NCI-H1092 treated with DMSO at 0.1 percent for 48 hours (cell line): ENCODE results near the gene MAPKAP1.
"Not testable (repeated sequence)": the region's sequence is repeated elsewhere in the genome, so short reads cannot be mapped to it uniquely, and the experiment has no call there.

Experiments
- DNase-seq: peaks from one replicate; lab custom pipeline; 2025; lab: John Stamatoyannopoulos, UW

The MAPKAP1 gene

DNA sequence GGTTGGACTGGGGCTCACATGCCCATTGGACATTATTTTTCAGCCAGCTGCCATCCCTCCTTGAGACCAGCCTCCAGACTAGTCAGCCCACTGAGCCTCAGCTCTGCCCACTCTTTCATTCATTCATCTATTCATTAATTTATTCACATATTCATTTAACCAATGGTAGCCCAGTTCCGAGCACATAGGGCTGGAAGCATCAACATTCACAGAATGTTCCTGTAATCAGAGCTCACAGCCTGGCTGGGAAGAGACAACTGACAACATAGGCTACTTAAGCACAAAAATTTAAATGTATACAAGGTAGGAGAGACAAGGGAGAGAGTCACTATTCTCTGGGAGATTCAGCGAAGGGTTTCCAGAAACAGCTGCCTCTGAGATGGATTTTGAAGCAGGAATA is 23.2 kb upstream of the MAPKAP1 start:
- DNase-seq: no peak

GRCh38 chr9:125726456-125727132 is 19.6 kb upstream of the MAPKAP1 start:
- no peak for DNase-seq

GRCh38 chr9:125707472-125707804 is 430 bp upstream of the MAPKAP1 start:
- no peak for DNase-seq

DNA sequence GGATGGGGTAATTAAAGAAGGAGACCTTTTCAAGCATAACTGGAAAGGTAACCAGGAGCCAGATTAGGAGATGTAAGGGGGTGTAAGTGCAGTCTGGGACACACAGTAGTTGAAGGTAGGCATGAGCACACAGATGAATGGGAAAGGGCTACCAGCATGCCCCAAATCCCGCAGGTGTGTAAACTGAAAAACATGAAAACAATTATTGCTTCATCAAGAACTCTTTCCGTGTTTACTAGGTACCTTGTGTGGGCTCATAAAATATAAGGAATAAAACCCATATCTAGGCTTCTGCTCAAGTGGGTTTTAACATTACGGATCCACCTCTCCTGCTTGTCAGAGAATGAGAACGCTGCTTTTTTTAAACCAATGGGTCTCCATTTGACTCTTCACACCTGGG is 1.1 kb downstream of the MAPKAP1 start:
- DNase-seq: no peak

DNA sequence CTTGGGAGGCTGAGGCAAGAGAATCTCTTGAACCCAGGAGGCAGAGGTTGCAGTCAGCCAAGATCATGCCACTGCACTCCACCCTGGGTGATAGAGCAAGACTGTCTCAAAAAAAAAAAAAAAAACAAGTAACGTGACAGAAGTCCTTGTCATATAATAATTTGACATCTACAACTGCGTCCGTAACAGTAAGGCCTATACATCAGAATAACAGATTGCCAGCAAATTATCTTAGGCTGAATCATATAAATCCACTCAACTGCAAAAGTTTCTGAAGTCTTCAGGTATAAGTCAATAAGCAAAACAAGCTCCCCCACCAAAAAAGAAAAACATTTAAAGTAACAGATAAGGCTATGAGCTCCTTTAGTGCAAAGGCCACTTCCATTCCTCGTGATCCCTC is 3.3 kb downstream of the MAPKAP1 start:
- no peak for DNase-seq

DNA sequence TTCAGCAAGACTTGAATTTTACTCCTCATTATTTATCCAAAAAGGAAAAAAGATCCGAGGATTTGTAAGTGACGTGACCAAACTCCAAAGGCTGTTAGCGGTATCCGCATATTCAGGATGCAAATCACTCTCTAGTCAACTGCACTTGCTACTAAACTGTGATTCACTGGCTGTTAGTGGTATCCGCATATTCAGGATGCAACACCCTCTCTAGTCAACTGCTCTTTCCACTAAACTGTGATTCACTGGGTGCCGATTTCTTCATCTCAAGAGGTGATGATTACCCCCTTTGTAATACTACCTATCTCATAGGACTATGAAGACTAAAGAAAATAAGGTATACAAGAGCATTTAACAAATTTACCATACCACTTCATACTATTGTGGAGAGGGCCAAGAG is 5.7 kb downstream of the MAPKAP1 start:
- no peak for DNase-seq

DNA sequence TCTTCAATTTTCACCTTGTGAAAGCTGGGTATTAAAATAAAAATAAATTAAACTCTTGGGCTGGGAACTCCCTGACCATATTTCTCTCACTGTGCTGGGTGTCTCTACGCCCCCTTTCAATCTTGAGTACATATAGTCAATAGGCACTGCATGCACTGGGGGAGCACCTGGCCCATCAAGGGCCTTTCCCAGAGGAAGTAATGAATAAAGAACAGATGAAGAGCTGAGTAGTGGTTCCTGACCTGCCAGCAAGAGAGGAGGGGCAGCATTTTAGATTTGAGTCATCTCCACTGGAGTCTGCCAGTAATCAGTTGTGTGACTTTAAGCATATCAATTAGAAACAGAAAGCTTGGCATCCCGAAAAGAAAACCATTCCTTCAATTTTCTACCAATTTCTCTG is 6.2 kb downstream of the MAPKAP1 start:
- no peak for DNase-seq

- DNase-seq: no peak
These were observed 7.1 kb downstream of the MAPKAP1 start for GRCh38 chr9:125699870-125700269.

- DNase-seq: no peak
These were observed 10.8 kb downstream of the MAPKAP1 start for GRCh38 chr9:125696106-125696647.

- DNase-seq: not testable (repeated sequence)
These were observed 11.5 kb downstream of the MAPKAP1 start for GRCh38 chr9:125695548-125695947.

GRCh38 chr9:125694478-125694877 is 12.5 kb downstream of the MAPKAP1 start:
- DNase-seq: no peak

- not testable (repeated sequence) for DNase-seq
These were observed 13.5 kb downstream of the MAPKAP1 start for GRCh38 chr9:125693492-125693891.

- no peak for DNase-seq
These were observed 15.1 kb downstream of the MAPKAP1 start for GRCh38 chr9:125691869-125692268.

- DNase-seq: no peak
These were observed 16.3 kb downstream of the MAPKAP1 start for GRCh38 chr9:125690679-125691078.

DNA sequence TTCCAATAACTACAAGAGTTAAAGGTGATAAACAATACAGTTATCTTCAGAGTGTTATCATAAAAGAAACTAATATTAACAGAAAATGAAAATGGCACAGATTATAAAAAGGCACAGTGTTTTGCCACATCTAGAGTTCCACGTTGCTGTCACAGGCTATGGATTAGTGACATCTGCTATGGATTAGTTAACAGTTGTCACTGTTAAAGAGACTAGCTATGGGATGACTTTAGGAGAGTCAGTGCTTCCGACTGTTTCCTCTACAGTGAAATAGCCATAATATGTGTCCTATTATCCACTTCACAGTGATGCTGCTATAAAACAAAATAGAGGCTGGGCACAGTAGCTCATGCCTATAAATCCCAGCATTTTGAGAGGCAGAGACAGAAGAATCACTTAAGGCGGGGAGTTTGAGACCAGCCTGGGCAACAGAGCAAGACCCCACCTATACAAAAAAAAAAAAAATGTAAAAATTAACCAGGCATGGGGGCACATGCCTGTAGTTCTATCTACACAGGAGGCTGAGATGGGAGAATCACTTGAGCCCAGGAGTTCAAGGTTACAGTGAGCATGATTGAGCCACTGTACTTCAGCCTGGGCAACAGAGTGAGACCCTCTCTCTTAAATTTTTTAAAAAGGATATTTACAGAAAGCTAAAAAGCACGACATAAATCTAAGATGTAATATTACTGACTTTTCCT is 19.7 kb downstream of the MAPKAP1 start:
- DNase-seq: no peak

DNA sequence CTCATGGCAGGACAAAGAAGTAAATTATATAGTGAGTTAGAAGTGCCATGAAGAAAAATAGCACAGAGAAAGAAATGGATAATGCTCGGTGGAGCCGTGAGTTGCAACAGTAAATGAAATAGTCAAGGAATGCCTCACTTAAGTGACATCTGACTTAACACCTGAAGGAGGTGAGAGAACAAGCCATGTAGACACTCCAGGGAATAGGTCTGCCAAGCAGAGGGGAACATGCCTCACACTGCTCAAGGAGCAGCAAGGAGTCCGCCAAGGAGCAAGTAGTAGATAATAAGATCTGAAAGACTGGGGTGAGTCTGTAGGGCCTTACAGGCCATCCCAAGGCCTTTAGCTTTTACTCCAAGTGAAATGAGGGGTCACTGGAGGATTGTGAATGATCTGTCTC is 21.8 kb downstream of the MAPKAP1 start:
- DNase-seq: no peak

- DNase-seq: no peak
These were observed 23.5 kb downstream of the MAPKAP1 start for GRCh38 chr9:125683486-125683885.

DNA sequence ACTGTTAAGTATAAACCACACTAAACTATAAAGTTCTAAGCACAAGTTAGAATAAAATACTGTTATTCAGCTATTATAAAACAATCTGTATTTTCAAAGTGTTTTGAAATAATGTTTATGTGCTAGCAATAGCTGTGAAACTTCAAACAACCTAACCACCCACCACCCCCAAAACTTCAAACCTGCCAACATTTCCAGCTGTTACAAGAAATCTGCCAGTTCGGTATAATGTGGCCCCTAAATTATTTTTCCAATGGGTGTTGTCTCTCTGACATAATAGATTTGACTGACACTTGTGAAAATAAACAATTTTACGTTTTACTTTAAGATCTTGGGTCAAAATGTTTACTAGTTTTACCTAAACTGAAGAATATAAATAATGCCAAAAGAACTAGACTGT is 24.7 kb downstream of the MAPKAP1 start:
- no peak for DNase-seq

DNA sequence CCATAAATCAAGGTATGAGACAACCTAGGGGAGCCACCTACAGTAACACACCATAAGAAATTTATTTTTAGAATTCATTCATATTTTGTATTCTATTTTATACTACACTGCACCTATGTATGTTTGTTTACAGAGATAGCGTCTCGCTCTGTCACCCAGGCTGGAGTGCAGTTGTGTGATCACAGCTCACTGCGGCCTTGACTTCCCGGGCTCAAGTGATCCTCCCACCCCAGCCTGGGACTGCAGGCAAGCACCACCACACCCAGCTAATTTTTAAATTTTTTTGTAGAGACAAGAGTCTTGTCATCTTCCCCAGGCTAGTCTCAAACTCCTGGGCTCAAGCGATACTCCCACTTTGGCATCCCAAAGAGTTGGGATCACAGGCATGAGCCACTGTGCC is 25.4 kb downstream of the MAPKAP1 start:
- DNase-seq: no peak

DNA sequence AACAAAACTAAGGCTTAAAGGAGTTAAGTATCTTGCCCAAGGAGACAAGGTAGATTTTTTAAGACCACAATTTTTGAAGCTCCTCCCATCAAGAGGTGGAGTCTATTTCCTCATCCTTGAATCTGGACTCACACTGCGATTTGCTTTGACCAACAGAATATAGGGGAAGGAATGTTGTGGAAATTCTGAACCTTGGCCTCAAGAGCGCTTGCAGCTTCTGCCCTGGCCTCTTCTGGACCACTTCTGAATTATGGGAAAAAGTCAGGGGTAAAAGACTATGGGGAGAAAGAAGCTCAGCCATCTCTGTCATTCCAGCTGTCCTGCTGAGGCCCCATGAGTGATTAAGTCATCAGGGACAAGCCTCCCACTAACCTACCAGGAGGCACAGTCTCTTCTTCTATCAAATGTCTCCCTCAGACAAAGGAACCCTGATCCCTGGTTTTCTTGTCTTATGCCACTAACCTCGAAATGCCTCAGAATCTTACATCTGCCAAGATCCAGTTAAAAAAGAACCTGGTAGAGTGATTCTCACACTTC is 25.9 kb downstream of the MAPKAP1 start:
- DNase-seq: no peak

DNA sequence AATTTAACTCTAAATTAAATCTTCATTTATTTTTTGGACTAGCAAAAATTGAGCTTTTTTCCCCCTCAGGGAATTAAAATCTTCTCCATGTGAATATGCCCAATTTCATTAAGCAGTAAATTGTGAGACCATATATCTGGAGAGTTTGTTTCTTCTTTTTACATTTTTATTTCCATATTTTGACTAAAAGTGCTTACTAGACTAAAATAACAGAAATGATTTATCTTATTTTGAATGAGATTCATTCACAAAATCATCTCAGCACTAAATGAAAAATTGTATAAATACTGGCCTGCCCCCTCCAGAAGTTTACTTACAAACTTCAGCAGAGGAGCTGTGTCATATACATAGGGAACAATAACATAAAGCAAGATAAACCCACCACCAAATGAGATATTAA is 26.6 kb downstream of the MAPKAP1 start:
- DNase-seq: no peak

- DNase-seq: no peak
These were observed 27.3 kb downstream of the MAPKAP1 start for GRCh38 chr9:125679597-125680189.
